Ishikawa (cell line): Measurements from ENCODE around the gene BMP7.

ENCODE experiments used
- CEBPB ChIP-seq: IDR thresholded peaks from 2 replicates; pipeline ENCODE4 v1.6.1; 2012
- CREB1 ChIP-seq: IDR thresholded peaks from 2 replicates; pipeline ENCODE4 v1.6.1; 2012; ENCODE audit warnings: low read depth
- EGR1 ChIP-seq: IDR thresholded peaks from 2 replicates; pipeline ENCODE4 v1.6.1; 2012
- EP300 ChIP-seq: IDR thresholded peaks from 2 replicates; pipeline ENCODE4 v1.6.1; 2012; ENCODE audit warnings: borderline replicate concordance
- FOXM1 ChIP-seq: IDR thresholded peaks from 2 replicates; pipeline ENCODE4 v1.6.1; 2012; ENCODE audit warnings: low read depth, borderline replicate concordance
- MAX ChIP-seq: IDR thresholded peaks from 2 replicates; pipeline ENCODE4 v1.6.1; 2012
- NFIC ChIP-seq: IDR thresholded peaks from 2 replicates; pipeline ENCODE4 v1.6.1; 2012
- RAD21 ChIP-seq: IDR thresholded peaks from 2 replicates; pipeline ENCODE4 v1.6.1; 2012; ENCODE audit warnings: low read depth
- REST ChIP-seq: IDR thresholded peaks from 2 replicates; pipeline ENCODE4 v1.6.1; 2012; ENCODE audit warnings: low read depth, mild to moderate bottlenecking
- TAF1 ChIP-seq: IDR thresholded peaks from 2 replicates; pipeline ENCODE4 v1.6.1; 2012; ENCODE audit warnings: low read depth, mild to moderate bottlenecking
- TCF12 ChIP-seq: IDR thresholded peaks from 2 replicates; pipeline ENCODE4 v1.6.1; 2012; ENCODE audit warnings: low read depth
- TEAD4 ChIP-seq: IDR thresholded peaks from 2 replicates; pipeline ENCODE4 v1.6.1; 2012
- USF1 ChIP-seq: IDR thresholded peaks from 2 replicates; pipeline ENCODE4 v1.6.1; 2012
- YY1 ChIP-seq: IDR thresholded peaks from 2 replicates; pipeline ENCODE4 v1.6.1; 2012; ENCODE audit warnings: low read depth
- ZBTB7A ChIP-seq: IDR thresholded peaks from 2 replicates; pipeline ENCODE4 v1.6.1; 2012; ENCODE audit warnings: low read depth

The BMP7 gene

GRCh38 chr20:57203986-57204385 lies 62.5 kb downstream of the BMP7 start:
- TF ChIP-seq TCF12 (no peak), TEAD4 (no peak)

- no peak for TF ChIP-seq CREB1
These were observed 63.2 kb downstream of the BMP7 start for GRCh38 chr20:57203204-57203603.

- TF ChIP-seq YY1 (no peak), EGR1 (no peak), TEAD4 (no peak), TCF12 (no peak), ZBTB7A (no peak), TAF1 (no peak), FOXM1 (no peak), CREB1 (no peak), RAD21 (no peak), EP300 (no peak), NFIC (no peak), USF1 (no peak), MAX (no peak)
These were observed 64.1 kb downstream of the BMP7 start for GRCh38 chr20:57202309-57202708.

- TF ChIP-seq TEAD4 (no peak), TCF12 (no peak), RAD21 (no peak), EGR1 (no peak), TAF1 (no peak), ZBTB7A (no peak), MAX (no peak), FOXM1 (no peak), YY1 (no peak), NFIC (no peak), USF1 (no peak), CEBPB (no peak), CREB1 (no peak), EP300 (no peak), REST (no peak)
These were observed 65.4 kb downstream of the BMP7 start for GRCh38 chr20:57200882-57201695.

- no peak for TF ChIP-seq NFIC
- no peak for TF ChIP-seq CEBPB
- no peak for TF ChIP-seq EP300
- TF ChIP-seq TEAD4, result no peak
- TF ChIP-seq TCF12, result no peak
- TF ChIP-seq ZBTB7A, result no peak
- TF ChIP-seq REST, result no peak
- no peak for TF ChIP-seq EGR1
- no peak for TF ChIP-seq TAF1
- TF ChIP-seq CREB1, result no peak
- TF ChIP-seq MAX, result no peak
- no peak for TF ChIP-seq FOXM1
- no peak for TF ChIP-seq YY1
- TF ChIP-seq USF1, result no peak
- no peak for TF ChIP-seq RAD21
These were observed 66.6 kb downstream of the BMP7 start for GRCh38 chr20:57199656-57200405.
